AG04450 (cell line): ENCODE data around the gene MSLN. TPM values are rescaled to one million over a fixed set of nuclear protein-coding genes. Genes with fewer than 3 reads are reported as not detected.

Source experiments
- CTCF ChIA-PET: fragments of 300-600, 350-600 bp; formaldehyde crosslinking; extraction: SDS; loops from one replicate; lab custom pipeline; 2022; ENCODE audit warnings: antibody characterized with exemption, inconsistent platforms; lab: Charles Lee
- POLR2A ChIA-PET: fragments of 350-600 bp; formaldehyde crosslinking; extraction: SDS; loops from one replicate; lab custom pipeline; 2021; ENCODE audit warnings: antibody characterized with exemption, inconsistent platforms; lab: Yijun Ruan, JAX
- DNase-seq: peaks from one replicate; pipeline ENCODE4 v3.0.0-alpha.2; 2011; ENCODE audit warnings: low read depth, low spot score
- H3K27ac ChIP-seq: one replicate; pipeline ENCODE4 v1.5.1; 2012; ENCODE audit warnings: low read depth, low read length, control low read depth
- H3K27me3 ChIP-seq: one replicate; pipeline ENCODE4 v1.6.0; 2012; ENCODE audit warnings: low read length; ENCODE audit not compliant: control insufficient read depth, insufficient read depth
- H3K4me3 ChIP-seq: 2 replicates; pipeline ENCODE4 v1.5.1; 2011; ENCODE audit warnings: mild to moderate bottlenecking, low read depth, low read length, control low read depth
- H3K9me3 ChIP-seq: 2 replicates; pipeline ENCODE4 v1.5.1; 2012; ENCODE audit warnings: low read length; ENCODE audit not compliant: control insufficient read depth, insufficient read depth
- CTCF ChIP-seq: IDR thresholded peaks from 2 replicates; pipeline ENCODE4 v1.5.1; 2011; ENCODE audit warnings: low read depth, low read length, control low read depth, inconsistent platforms
- polyA plus RNA-seq: library from polyadenylated mRNA; depleted of rRNA; stranded (reverse); fragments of >200 nt; gene quantifications from 2 replicates; pipeline ENCODE4 v1.2.3, GENCODE V29; 2011

Gene MSLN
- polyA plus RNA-seq, 1 experiment = 0.11 TPM

GRCh38 chr16:798666-799065, 38.1 kb downstream of the MSLN start:
- Histone ChIP-seq H3K4me3 (no peak overlapping the region), H3K27ac (no peak overlapping the region), H3K9me3 (peaks cover 10% of the 10 kb centered on the region; the same call in 1 of the 2 replicates), H3K27me3 (peaks cover 23% of the 10 kb centered on the region)
- no peak for TF ChIP-seq CTCF
- CTCF ChIA-PET = no interaction called here
- no peak for DNase-seq
- POLR2A ChIA-PET = no interaction called here

- DNase-seq = no peak
- POLR2A ChIA-PET = no interaction called here
- CTCF ChIA-PET = no interaction called here
- Histone ChIP-seq H3K4me3 (no peak overlapping the region), H3K27me3 (peaks cover 23% of the 10 kb centered on the region), H3K27ac (no peak overlapping the region), H3K9me3 (peaks cover 10% of the 10 kb centered on the region; the same call in 1 of the 2 replicates)
- TF ChIP-seq CTCF = no peak
Measured at GRCh38 chr16:799111-799947, 38.8 kb downstream of the MSLN start.

GRCh38 chr16:799948-800833, 39.7 kb downstream of the MSLN start, which contains the start of gene GNG13:
Gene GNG13 (minus strand): TSS chr16:800734. CDS start chr16:799077, 1,657 bp downstream.
- ChIA-PET CTCF (no interaction called here), POLR2A (interaction anchor here (1.5 kb wide), 1 partner anchor 12 kb away, joined by 4 read pairs; the partner anchor contains the start of genes CHTF18 and RPUSD1)
- H3K27ac ChIP-seq = no peak within 1 kb of the TSS
- peaks cover 10% of the 10 kb centered on the region; the same call in 1 of the 2 replicates for H3K9me3 ChIP-seq
- H3K4me3 ChIP-seq = no peak within 1 kb of the TSS
- peaks cover 23% of the 10 kb centered on the region for H3K27me3 ChIP-seq
- no peak for DNase-seq
- TF ChIP-seq CTCF = no peak

GRCh38 chr16:800834-801511, 40.4 kb downstream of the MSLN start:
- Histone ChIP-seq H3K27me3 (peaks cover 23% of the 10 kb centered on the region), H3K4me3 (no peak overlapping the region), H3K9me3 (peaks cover 10% of the 10 kb centered on the region; the same call in 1 of the 2 replicates), H3K27ac (no peak overlapping the region)
- no peak for TF ChIP-seq CTCF
- DNase-seq = no peak
- ChIA-PET CTCF (no interaction called here), POLR2A (interaction anchor here (1.5 kb wide), 1 partner anchor 13 kb away, joined by 4 read pairs; the partner anchor contains the start of genes CHTF18 and RPUSD1)
